Measurements from ENCODE around the gene TNIK.

DNA sequence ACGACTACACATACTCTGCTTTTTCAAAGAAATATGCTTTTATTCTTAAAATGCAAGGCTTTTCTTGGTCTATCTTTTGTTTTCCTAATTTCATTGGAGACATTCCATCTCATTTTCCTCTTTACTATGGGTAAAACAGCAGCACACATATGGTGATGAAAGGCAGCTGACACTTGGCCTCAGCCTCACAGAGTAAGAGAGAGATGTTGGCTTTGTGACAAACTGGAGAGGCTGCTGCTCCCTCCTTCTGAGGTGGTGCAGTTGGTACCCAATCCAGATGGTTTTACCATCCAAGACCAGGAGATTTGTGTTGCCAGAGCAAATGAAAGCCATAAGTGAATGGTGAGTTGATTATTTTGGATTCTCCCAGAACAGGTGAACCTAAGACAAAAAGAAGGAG is 420.5 kb downstream of the TNIK start:
- no peak for TF ChIP-seq CTCF (IDR thresholded peaks at IDR 0.05)
- no peak for TF ChIP-seq POLR2A (IDR thresholded peaks at IDR 0.05)
- TF ChIP-seq POLR2AphosphoS5 (IDR thresholded peaks at IDR 0.05): no peak
- TF ChIP-seq EP300 (IDR thresholded peaks at IDR 0.05): no peak

Measured in upper lobe of left lung (tissue), 4 donors.